H9 (cell line): Measurements from ENCODE around the gene GNRHR. TPM values are rescaled to one million over a fixed set of nuclear protein-coding genes. Genes with fewer than 3 reads are reported as not detected.

ENCODE experiments used
- DNase-seq: peaks from one replicate; pipeline ENCODE4 v3.0.0-alpha.2; 2017
- H2AFZ ChIP-seq: one replicate; pipeline ENCODE4 v1.6.1; 2013; ENCODE audit warnings: mild to moderate bottlenecking, low read length, control low read depth, moderate library complexity
- H2AK5ac ChIP-seq: 2 replicates; pipeline ENCODE4 v1.6.1; 2013; ENCODE audit warnings: low read length, control low read depth, mixed read lengths; ENCODE audit not compliant: insufficient read length
- H2BK120ac ChIP-seq: one replicate; pipeline ENCODE4 v1.6.1; 2013; ENCODE audit warnings: low read depth, mild to moderate bottlenecking, low read length, control low read depth, inconsistent platforms; ENCODE audit not compliant: poor library complexity, severe bottlenecking
- H2BK12ac ChIP-seq: 2 replicates; pipeline ENCODE4 v1.6.1; 2013; ENCODE audit warnings: low read length, control low read depth, mixed read lengths, low read depth; ENCODE audit not compliant: insufficient read length
- H2BK15ac ChIP-seq: 2 replicates; pipeline ENCODE4 v1.6.1; 2013; ENCODE audit warnings: low read depth, low read length, control low read depth
- H2BK20ac ChIP-seq: one replicate; pipeline ENCODE4 v1.6.1; 2013; ENCODE audit warnings: low read depth, mild to moderate bottlenecking, low read length, control low read depth, inconsistent platforms; ENCODE audit not compliant: poor library complexity, severe bottlenecking
- H2BK5ac ChIP-seq: 2 replicates; pipeline ENCODE4 v1.6.1; 2013; ENCODE audit warnings: low read length, control low read depth, mixed read lengths; ENCODE audit not compliant: insufficient read length
- H3K14ac ChIP-seq: 2 replicates; pipeline ENCODE4 v1.6.1; 2013; ENCODE audit warnings: low read length, control low read depth; ENCODE audit not compliant: insufficient read depth
- H3K18ac ChIP-seq: 2 replicates; pipeline ENCODE4 v1.6.1; 2013; ENCODE audit warnings: low read depth, mild to moderate bottlenecking, mixed read lengths, low read length, control low read depth; ENCODE audit not compliant: insufficient read length
- H3K23ac ChIP-seq: 2 replicates; pipeline ENCODE4 v1.6.1; 2013; ENCODE audit warnings: low read length, control low read depth, mixed read lengths, low read depth; ENCODE audit not compliant: insufficient read length
- H3K23me2 ChIP-seq: 2 replicates; pipeline ENCODE4 v1.6.1; 2013; ENCODE audit warnings: low read depth, mild to moderate bottlenecking, mixed read lengths, low read length, control low read depth; ENCODE audit not compliant: insufficient read length, poor library complexity, severe bottlenecking
- H3K27ac ChIP-seq: 2 replicates; pipeline ENCODE4 v1.5.1; 2013; ENCODE audit warnings: low read length, control low read depth, mixed read lengths, low read depth; ENCODE audit not compliant: insufficient read length
- H3K27me3 ChIP-seq: 2 replicates; pipeline ENCODE4 v1.6.1; 2013; ENCODE audit warnings: low read length, control low read depth, inconsistent platforms; ENCODE audit not compliant: insufficient read depth
- H3K4ac ChIP-seq: 2 replicates; pipeline ENCODE4 v1.6.1; 2013; ENCODE audit warnings: low read depth, mild to moderate bottlenecking, control low read depth, inconsistent platforms, low read length, moderate library complexity
- H3K4me1 ChIP-seq: 2 replicates; pipeline ENCODE4 v1.6.1; 2013; ENCODE audit warnings: low read length, control low read depth, inconsistent platforms; ENCODE audit not compliant: insufficient read depth
- H3K4me2 ChIP-seq: 2 replicates; pipeline ENCODE4 v1.6.1; 2013; ENCODE audit warnings: low read length, control low read depth, mixed read lengths; ENCODE audit not compliant: insufficient read length, insufficient read depth
- H3K56ac ChIP-seq: 2 replicates; pipeline ENCODE4 v1.6.1; 2013; ENCODE audit warnings: low read depth, mild to moderate bottlenecking, mixed read lengths, low read length, control low read depth; ENCODE audit not compliant: insufficient read length
- H3K79me1 ChIP-seq: 2 replicates; pipeline ENCODE4 v1.6.1; 2013; ENCODE audit warnings: low read depth, mild to moderate bottlenecking, moderate library complexity, low read length, control low read depth, inconsistent platforms; ENCODE audit not compliant: insufficient read depth, poor library complexity, severe bottlenecking
- H3K79me2 ChIP-seq: 2 replicates; pipeline ENCODE4 v1.6.1; 2013; ENCODE audit warnings: low read length, control low read depth, inconsistent platforms; ENCODE audit not compliant: insufficient read depth
- H3K9ac ChIP-seq: 2 replicates; pipeline ENCODE4 v1.6.1; 2013; ENCODE audit warnings: low read length, control low read depth, mixed read lengths; ENCODE audit not compliant: insufficient read length; ENCODE audit errors: extremely low read depth
- H3K9me3 ChIP-seq: one replicate; pipeline ENCODE4 v1.6.1; 2013; ENCODE audit warnings: low read depth, low read length, inconsistent platforms; ENCODE audit not compliant: control insufficient read depth
- H3T11ph ChIP-seq: one replicate; pipeline ENCODE4 v1.6.1; 2013; ENCODE audit warnings: mild to moderate bottlenecking, low read length, control low read depth, inconsistent platforms
- H4K20me1 ChIP-seq: one replicate; pipeline ENCODE4 v1.6.1; 2013; ENCODE audit not compliant: control insufficient read depth, insufficient read length, insufficient read depth
- H4K5ac ChIP-seq: 2 replicates; pipeline ENCODE4 v1.6.1; 2013; ENCODE audit warnings: low read depth, mild to moderate bottlenecking, mixed read lengths, low read length, control low read depth; ENCODE audit not compliant: insufficient read length
- H4K8ac ChIP-seq: replicated peaks from 2 replicates; pipeline ENCODE4 v1.6.1; 2013; ENCODE audit warnings: low read length, control low read depth, mixed read lengths, low read depth; ENCODE audit not compliant: insufficient read length
- H4K91ac ChIP-seq: 2 replicates; pipeline ENCODE4 v1.6.1; 2013; ENCODE audit warnings: low read depth, mild to moderate bottlenecking, moderate library complexity, mixed read lengths, low read length, control low read depth; ENCODE audit not compliant: insufficient read length
- H3K27ac Mint-ChIP-seq, 3 experiments: 2 replicates in 2 of 3; 3 replicates in 1 of 3; pipeline ENCODE4 v1.8.0; 2020 to 2021; ENCODE audit warnings: mixed read lengths in 3 of 3, mild to moderate bottlenecking in 1 of 3, moderate library complexity in 1 of 3
- H3K27me3 Mint-ChIP-seq: 2 replicates; pipeline ENCODE4 v1.8.0; 2021; ENCODE audit warnings: low read depth, mild to moderate bottlenecking, moderate library complexity, mixed read lengths
- H3K36me3 Mint-ChIP-seq, 3 experiments: 2 replicates in 2 of 3; 3 replicates in 1 of 3; pipeline ENCODE4 v1.8.0; 2020 to 2021; ENCODE audit warnings: low read depth in 3 of 3, mixed read lengths in 3 of 3; ENCODE audit not compliant: insufficient read depth in 1 of 3
- H3K4me1 Mint-ChIP-seq, 2 experiments: 2 replicates each; pipeline ENCODE4 v1.8.0; 2020; ENCODE audit warnings: mixed read lengths in 2 of 2
- H3K4me3 Mint-ChIP-seq, 2 experiments: 2 replicates in 1 of 2; 3 replicates in 1 of 2; pipeline ENCODE4 v1.8.0; 2020 to 2021; ENCODE audit warnings: mild to moderate bottlenecking in 2 of 2, mixed read lengths in 2 of 2, moderate library complexity in 1 of 2
- H3K9me3 Mint-ChIP-seq, 2 experiments: 2 replicates in 1 of 2; 3 replicates in 1 of 2; pipeline ENCODE4 v1.8.0; 2020; ENCODE audit warnings: mild to moderate bottlenecking in 2 of 2, mixed read lengths in 2 of 2, moderate library complexity in 1 of 2
- CTCF ChIP-seq: fragments of 200-600 bp; sonication (generic); conservative IDR thresholded peaks from 3 replicates; pipeline ENCODE4 v1.8.0; 2021; ENCODE audit warnings: antibody characterized with exemption, mild to moderate bottlenecking
- WGBS: extraction: QIAGEN DNeasy Blood & Tissue Kit; methylation state at CpG from one replicate; pipeline ENCODE4 v1.1.7; 2013; ENCODE audit warnings: missing lambda C conversion rate, low lambda C conversion rate, mixed read lengths; ENCODE audit not compliant: insufficient read length; ENCODE audit errors: extremely low coverage; 5-methylcytosine and 5-hydroxymethylcytosine counted together
- total RNA-seq: library from RNA; stranded (reverse); gene quantifications from 2 replicates; pipeline ENCODE4 v1.2.1, GENCODE V29; 2021

GNRHR gene
- total RNA-seq, 1 experiment from 2014 or later, result not detected

- Histone ChIP-seq H3K27me3 (no peaks in the 10 kb centered on the region), H3K56ac (no peak overlapping the region), H2BK12ac (no peak overlapping the region), H2BK120ac (no peak overlapping the region), H4K8ac (no peak overlapping the region), H4K5ac (no peak overlapping the region), H3K4me2 (no peak overlapping the region), H3K14ac (no peak overlapping the region), H3K18ac (no peak overlapping the region), H3K23me2 (no peaks in the 10 kb centered on the region), H2BK20ac (no peak overlapping the region), H4K20me1 (no peaks in the 10 kb centered on the region), H2AK5ac (no peak overlapping the region), H3K79me2 (no peaks in the 10 kb centered on the region), H2AFZ (no peak overlapping the region), H3K9ac (no peak overlapping the region), H3K9me3 (no peaks in the 10 kb centered on the region), H2BK5ac (no peak overlapping the region), H3K4ac (no peak overlapping the region), H3K23ac (no peak overlapping the region), H3K4me1 (no peaks in the 10 kb centered on the region), H2BK15ac (no peak overlapping the region), H3T11ph (no peak overlapping the region), H4K91ac (no peak overlapping the region), H3K79me1 (no peaks in the 10 kb centered on the region), H3K27ac (no peak overlapping the region)
- peak; percentile 78 for TF ChIP-seq CTCF
- Mint-ChIP-seq H3K9me3 (no peaks in the 10 kb centered on the region), H3K27ac (peak overlapping the region in 1 of 3 experiments; percentile 21; a peak in 1 of 7 replicates), H3K36me3 (no peaks in the 10 kb centered on the region), H3K27me3 (no peaks in the 10 kb centered on the region), H3K4me1 (no peaks in the 10 kb centered on the region), H3K4me3 (no peak overlapping the region)
- DNase-seq, result no peak
- WGBS, result no CpG with 5 or more reads among the region's 5 CpGs
Observed at GRCh38 chr4:67746797-67747495, 7.2 kb downstream of the GNRHR start.
